Measurements from ENCODE around the gene SIAE. TPM values are rescaled to one million over a fixed set of nuclear protein-coding genes. Genes with fewer than 3 reads are reported as not detected.
A peak's percentile ranks its signal among the peaks of the same experiment; 100 is the strongest.

SIAE gene
- total and polyA plus RNA-seq, 2 of the 4 experiments (the other 2 are of a cell fraction), result 4.7 to 12.0 TPM

DNA sequence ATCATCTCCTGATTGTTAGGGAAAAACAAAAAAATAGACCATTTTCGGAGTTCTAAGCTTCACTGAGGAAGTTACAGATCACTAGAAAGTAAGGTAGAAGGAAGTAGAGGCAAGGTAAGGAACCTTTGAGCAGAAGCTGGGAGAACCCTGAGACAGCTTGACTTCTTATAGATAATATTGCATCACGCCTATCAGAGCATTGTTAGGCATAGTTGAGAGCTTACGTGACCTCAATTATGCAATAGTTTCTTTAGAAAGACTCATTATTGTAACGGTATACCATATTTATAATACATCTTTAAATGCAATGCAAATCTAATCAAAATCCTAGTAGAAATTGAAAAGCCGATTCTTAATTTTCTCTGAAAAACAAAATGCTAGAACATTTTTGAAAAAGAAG, 46.0 kb downstream of the SIAE start:
- Histone ChIP-seq H2BK20ac (ENCODE audit: low read depth, low read length) (no peak overlapping the region), H4K91ac (ENCODE audit: insufficient read depth, low read depth, low read length) (no peak overlapping the region), H3K4me2 (ENCODE audit: low read depth, low read length) (no peak overlapping the region), H3K4ac (ENCODE audit: low read depth, low read length) (no peak overlapping the region), H2AK5ac (ENCODE audit: low read depth, low read length) (no peak overlapping the region), H2BK15ac (ENCODE audit: low read depth, low read length) (no peak overlapping the region), H3K9ac (ENCODE audit: low read depth, low read length) (no peak overlapping the region), H2BK120ac (ENCODE audit: low read depth, low read length) (no peak overlapping the region), H3K56ac (ENCODE audit: extremely low read depth, insufficient read depth, low read length) (no peak overlapping the region), H3K14ac (replicated peaks; ENCODE audit: low read depth, low read length) (no peak overlapping the region), H3K18ac (ENCODE audit: low read depth, low read length) (no peak overlapping the region), H3K9me3 (ENCODE audit: control insufficient read depth, insufficient read depth, low read length) (no peaks in the 10 kb centered on the region), H3K27ac (ENCODE audit: insufficient read depth, low read length) (no peak overlapping the region), H3K36me3 (ENCODE audit: control insufficient read depth, insufficient read depth, low read length) (peaks cover 36% of the 10 kb centered on the region), H3K9me1 (ENCODE audit: insufficient read depth, low read length) (0 out of 2 replicates have a peak, but pooled peaks cover 8% of the 10 kb centered on the region), H3K79me1 (ENCODE audit: low read depth in 1 of 2, low read length in 2 of 2) (peaks cover 27 to 43% of the 10 kb centered on the region in 2 experiments), H4K5ac (ENCODE audit: low read depth, low read length) (no peak overlapping the region), H3K23ac (ENCODE audit: low read depth, low read length) (no peak overlapping the region), H3K4me1 (ENCODE audit: control insufficient read depth, insufficient read depth, low read length) (no peaks in the 10 kb centered on the region; the same call in 1 of the 2 replicates), H4K8ac (ENCODE audit: low read depth in 2 of 2, low read length in 2 of 2) (no peak overlapping the region), H3K4me3 (ENCODE audit: insufficient read depth, low read depth, low read length) (no peak overlapping the region), H4K20me1 (ENCODE audit: insufficient read depth, low read length) (no peaks in the 10 kb centered on the region; the same call in 1 of the 2 replicates), H2BK5ac (ENCODE audit: low read depth, low read length, poor library complexity, severe bottlenecking) (no peak overlapping the region), H2AK9ac (replicated peaks; ENCODE audit: low read depth, low read length, poor library complexity) (no peak overlapping the region), H3K27me3 (ENCODE audit: control insufficient read depth, insufficient read depth, low read length) (no peaks in the 10 kb centered on the region), H2AFZ (replicated peaks; ENCODE audit: low read length, poor library complexity) (no peak overlapping the region)
- ATAC-seq (ENCODE audit: low read depth) (no peak), DNase-seq (no peak)
- dilution Hi-C loops (cut with HindIII; ENCODE audit: low sequenced_read_pairs, unreplicated experiment), result no loop called here
- in situ Hi-C loops (cut with MboI; ENCODE audit: low sequenced_read_pairs), result loop anchor here (25.0 kb wide), 1 partner anchor 960 kb away; the partner anchor contains the start of gene STT3A
- intact Hi-C loops (cut with micrococcal nuclease), result no loop called here
- no CpG with 5 or more reads among the region's 5 CpGs for WGBS, 2 experiments (ENCODE audit: extremely low coverage in 2 of 2, insufficient read length in 1 of 2)
- ChIA-PET CTCF (interaction anchor here (0.7 to 1.0 kb wide), 2 partner anchors 17 to 556 kb away, joined by 3 to 4 read pairs; no protein-coding TSS in a partner anchor), POLR2A (ENCODE audit: unreplicated experiment) (interaction anchor here (0.9 kb wide), 1 partner anchor 10 kb away, joined by 3 read pairs; no protein-coding TSS in a partner anchor)
- TF ChIP-seq FOS (IDR thresholded peaks at IDR 0.05; ENCODE audit: low read depth, low read length), result no peak
- no peak for TF ChIP-seq MAZ (IDR thresholded peaks at IDR 0.05; ENCODE audit: borderline replicate concordance, low read depth, low read length)
- TF ChIP-seq MXI1 (IDR thresholded peaks at IDR 0.05; ENCODE audit: borderline replicate concordance, low read depth, low read length), result no peak
- no peak for TF ChIP-seq BHLHE40 (IDR thresholded peaks at IDR 0.05; ENCODE audit: low read depth, low read length)
- peak; percentile 62 for TF ChIP-seq CEBPB (IDR thresholded peaks at IDR 0.05; ENCODE audit: low read depth, low read length)
- no TSS peak for BruUV-seq (replicated peaks)
